Aorta (tissue), 5 donors: ENCODE data around the gene DCLK3. TPM values are rescaled to one million over a fixed set of nuclear protein-coding genes. Genes with fewer than 3 reads are reported as not detected.

Source experiments
- ATAC-seq: fragments of 200-7000 bp; cut with Tn5 transposase; one replicate; pipeline ENCODE4 v1.9.1; 2022; ENCODE audit warnings: moderate library complexity; ENCODE audit not compliant: low FRiP score
- DNase-seq, 2 donors: peaks; one replicate each; pipeline ENCODE4 v3.0.0-alpha.2; 2020
- H3K27ac ChIP-seq, 2 donors: one replicate each; pipeline ENCODE4 v1.5.1; 2013; ENCODE audit warnings: low read length in 2 of 2, mild to moderate bottlenecking in 2 of 2, moderate library complexity in 2 of 2, control low read depth in 1 of 2, inconsistent platforms in 1 of 2, low read depth in 1 of 2
- H3K27me3 ChIP-seq, 2 donors: one replicate each; pipeline ENCODE4 v1.6.1; 2013; ENCODE audit warnings: control low read depth in 1 of 2, low read length in 1 of 2, mild to moderate bottlenecking in 1 of 2, moderate library complexity in 1 of 2; ENCODE audit not compliant: insufficient read depth in 2 of 2, control insufficient read depth in 1 of 2
- H3K36me3 ChIP-seq, 2 donors: one replicate each; pipeline ENCODE4 v1.6.1; 2013; ENCODE audit warnings: control low read depth in 1 of 2, low read length in 1 of 2, mild to moderate bottlenecking in 1 of 2; ENCODE audit not compliant: insufficient read depth in 2 of 2, control insufficient read depth in 1 of 2
- H3K4me1 ChIP-seq, 2 donors: one replicate each; pipeline ENCODE4 v1.6.1; 2013; ENCODE audit warnings: low read length in 2 of 2, control low read depth in 1 of 2, mild to moderate bottlenecking in 1 of 2, moderate library complexity in 1 of 2; ENCODE audit not compliant: insufficient read depth in 2 of 2, control insufficient read depth in 1 of 2
- H3K4me3 ChIP-seq, 2 donors: one replicate each; pipeline ENCODE4 v1.5.1; 2013; ENCODE audit warnings: low read length in 2 of 2, control low read depth in 1 of 2, mild to moderate bottlenecking in 1 of 2
- H3K9me3 ChIP-seq: one replicate; pipeline ENCODE4 v1.6.1; 2013; ENCODE audit warnings: mild to moderate bottlenecking, low read length; ENCODE audit not compliant: control insufficient read depth
- WGBS, 2 donors: extraction: QIAGEN DNeasy Blood & Tissue Kit; methylation state at CpG; one replicate each; pipeline ENCODE4 v1.1.7; 2013; 5-methylcytosine and 5-hydroxymethylcytosine counted together
- intact Hi-C, 2 donors: fragments of 100-400 bp; cut with DNase I; formaldehyde crosslinking; loops; one replicate each; pipeline versions ENCODE4 v1.14.2 to v1.15.0; 2022
- polyA plus RNA-seq, 2 donors: library from polyadenylated mRNA; stranded (reverse); fragments of 200-250 nt; gene quantifications; one replicate each; pipeline ENCODE4 v1.2.3, GENCODE V29; 2013
- total RNA-seq, 2 donors: library from RNA; stranded (reverse); fragmentation: NEBNext Ultra II Directional; extraction: Animal tissue kit (Norgen Biotek cat#: 25700); gene quantifications; one replicate each; pipeline ENCODE4 v1.2.1, GENCODE V29; 2021
- donor health status: healthy with polysubstance abuse.
- donor health status: Bipolar disorder and iron deficiency.
- donor health status: DM: no; HTN: no; CAD: no.
- donor health status: DM: no; HTN: no; CAD: no.
- donor health status: DM: yes; HTN: yes; CAD: no.

Gene DCLK3
- total and polyA plus RNA-seq, 4 donors: 0.06 to 0.18 (median 0.13) TPM; not detected in 1

DNA sequence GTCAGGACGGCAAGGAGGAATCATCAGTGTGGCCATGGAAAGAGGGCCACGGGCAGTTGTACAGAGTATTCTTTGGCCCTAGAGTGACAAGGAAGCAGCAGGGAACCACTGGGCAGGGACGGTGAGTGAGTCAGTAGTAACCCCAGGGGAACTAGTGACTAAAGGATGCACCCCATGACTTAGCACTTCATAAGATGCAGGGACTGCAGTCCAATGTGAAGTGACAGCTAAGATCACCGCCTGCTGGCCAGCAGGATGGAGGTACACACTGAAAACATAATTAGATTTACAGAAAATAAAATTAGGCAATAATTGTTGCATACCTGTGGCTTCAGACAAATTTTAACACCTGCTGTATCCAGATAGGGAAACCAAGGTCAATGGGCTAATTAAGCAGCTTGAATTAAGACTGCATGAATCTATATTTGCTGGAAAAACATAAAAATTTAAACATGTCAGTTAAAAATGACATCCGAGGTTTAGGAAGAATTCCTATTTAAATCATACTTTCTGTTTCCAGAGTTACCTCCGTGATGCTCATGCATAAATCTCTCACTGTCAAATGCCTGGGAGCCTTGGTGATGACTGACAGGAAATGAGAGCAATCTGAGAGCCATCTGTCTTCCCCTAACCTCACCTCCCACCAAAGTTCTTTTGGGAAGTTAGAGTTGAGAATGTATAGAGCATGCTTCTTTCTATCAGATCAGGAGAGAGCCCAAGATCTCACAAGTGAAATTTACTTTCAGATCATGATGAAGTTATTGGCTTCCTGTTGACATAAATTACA lies 56.5 kb downstream of the DCLK3 start:
- Histone ChIP-seq H3K27me3 (no peaks in the 10 kb centered on the region), H3K27ac (no peak overlapping the region), H3K4me3 (no peak overlapping the region), H3K9me3 (no peaks in the 10 kb centered on the region), H3K36me3 (no peaks in the 10 kb centered on the region), H3K4me1 (no peaks in the 10 kb centered on the region)
- no peak for ATAC-seq
- intact Hi-C loops: no loop called here
- 65 to 74% methylated on average over 6 of the region's 6 CpGs for WGBS, 2 donors
- DNase-seq: no peak

DNA sequence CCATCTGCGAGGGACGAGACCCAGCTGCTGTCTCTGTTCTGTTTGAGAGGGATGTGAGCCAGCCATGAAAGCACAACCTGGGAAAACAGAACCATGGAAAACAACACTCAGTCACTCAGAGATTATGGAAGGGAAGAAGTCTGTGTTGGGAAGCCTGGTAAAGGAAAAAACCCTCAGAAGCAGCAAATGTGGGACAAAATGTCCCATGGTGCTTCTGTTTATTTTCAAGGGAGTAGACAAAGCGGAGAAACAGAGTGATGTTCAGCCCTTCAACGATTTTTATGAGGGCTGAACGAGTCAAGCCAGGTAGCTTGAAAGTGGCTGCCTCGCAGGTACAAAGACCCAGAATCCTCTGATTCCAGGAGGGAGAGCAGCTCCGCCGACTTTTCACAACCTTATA lies 59.3 kb downstream of the DCLK3 start:
- Histone ChIP-seq H3K27me3 (no peaks in the 10 kb centered on the region), H3K27ac (no peak overlapping the region), H3K4me1 (no peaks in the 10 kb centered on the region), H3K4me3 (no peak overlapping the region), H3K36me3 (no peaks in the 10 kb centered on the region), H3K9me3 (no peaks in the 10 kb centered on the region)
- DNase-seq (no peak), ATAC-seq (no peak)
- intact Hi-C loops: no loop called here
- 88 to 92% methylated on average over 8 of the region's 8 CpGs for WGBS, 2 donors

DNA sequence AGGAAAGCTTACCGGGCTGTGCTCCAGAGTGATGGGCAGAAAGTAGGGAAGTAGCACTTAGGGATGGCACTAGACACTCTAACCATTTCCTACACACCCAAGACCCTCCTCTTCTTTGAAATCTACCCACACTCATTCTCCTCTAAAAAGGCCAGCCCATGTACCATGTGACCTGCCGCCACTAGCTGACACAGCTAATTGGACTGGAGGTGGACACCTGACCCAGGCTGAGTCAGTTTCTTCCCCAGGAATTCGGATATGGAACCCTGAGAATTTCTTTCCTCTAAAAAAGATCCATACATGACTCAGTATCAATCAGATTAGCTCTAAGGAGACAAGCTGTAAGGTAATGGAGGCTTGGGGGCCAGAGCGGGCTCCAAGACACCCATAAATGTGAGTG lies 60.1 kb downstream of the DCLK3 start:
- Histone ChIP-seq H3K36me3 (no peaks in the 10 kb centered on the region), H3K4me1 (no peaks in the 10 kb centered on the region), H3K27ac (no peak overlapping the region), H3K27me3 (no peaks in the 10 kb centered on the region), H3K9me3 (no peaks in the 10 kb centered on the region), H3K4me3 (no peak overlapping the region)
- ATAC-seq (no peak), DNase-seq (no peak)
- intact Hi-C loops: no loop called here
- WGBS, 2 donors: 94 to 95% methylated on average over 4 of the region's 4 CpGs

DNA sequence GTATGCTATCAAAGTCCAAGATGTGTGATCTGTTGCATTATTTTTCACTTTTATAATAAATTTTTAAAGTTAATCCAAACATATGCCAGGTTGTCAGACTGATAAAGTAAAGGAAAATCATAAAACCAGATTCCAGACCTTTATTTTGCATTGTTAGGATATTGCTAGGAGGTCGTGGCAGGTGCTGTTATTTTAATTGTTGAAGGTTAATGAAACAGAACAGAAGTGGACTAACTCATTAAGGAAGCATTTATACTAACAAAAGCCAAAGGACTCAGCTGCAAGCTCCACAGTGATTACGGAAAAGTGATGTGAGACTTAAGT lies 63.1 kb downstream of the DCLK3 start:
- H3K4me3 ChIP-seq: no peak overlapping the region
- 62 to 67% methylated on average over 2 of the region's 2 CpGs for WGBS, 2 donors
- H3K36me3 ChIP-seq: no peaks in the 10 kb centered on the region
- ATAC-seq (no peak), DNase-seq (no peak)
- no peaks in the 10 kb centered on the region for H3K27me3 ChIP-seq
- H3K9me3 ChIP-seq: no peaks in the 10 kb centered on the region
- intact Hi-C loops: loop anchor here (1.0 to 2.0 kb wide), 2 partner anchors 734 to 735 kb away; no protein-coding TSS in a partner anchor
- no peak overlapping the region for H3K27ac ChIP-seq
- H3K4me1 ChIP-seq: no peaks in the 10 kb centered on the region

DNA sequence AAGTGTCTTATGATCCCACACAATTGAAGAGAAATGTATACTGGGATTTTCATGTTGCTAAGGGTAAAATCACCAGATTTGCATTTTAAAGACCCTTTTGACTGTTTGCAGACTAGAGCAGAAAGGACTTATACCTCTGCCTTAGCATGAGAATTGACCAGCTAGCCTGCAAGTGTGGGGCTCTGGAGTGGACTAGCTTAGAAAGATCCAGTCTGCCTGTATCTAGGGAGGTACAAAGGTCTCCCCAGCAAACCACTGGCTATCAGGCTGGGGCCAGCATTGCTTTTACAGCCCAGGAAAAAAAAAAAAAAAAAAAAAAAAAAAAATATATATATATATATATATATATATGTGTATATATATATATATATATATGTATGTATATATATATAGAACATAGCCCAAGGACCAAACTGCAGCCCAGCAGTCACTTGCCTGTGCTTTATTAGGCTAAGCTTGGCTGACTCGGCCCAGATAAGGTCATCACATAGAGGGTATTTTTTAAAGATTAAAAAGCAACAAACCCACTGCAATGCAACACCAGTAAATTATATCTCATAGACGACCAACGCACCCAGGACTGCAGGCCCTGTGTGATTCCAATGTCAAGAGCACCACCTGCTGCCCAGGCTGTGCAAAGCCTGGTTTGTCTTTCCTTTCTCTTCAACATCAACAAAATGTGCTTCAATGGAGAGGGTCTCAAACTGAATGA lies 63.7 kb downstream of the DCLK3 start:
- Histone ChIP-seq H3K36me3 (no peaks in the 10 kb centered on the region), H3K4me1 (no peaks in the 10 kb centered on the region), H3K4me3 (no peak overlapping the region), H3K27me3 (no peaks in the 10 kb centered on the region), H3K9me3 (no peaks in the 10 kb centered on the region), H3K27ac (no peak overlapping the region)
- intact Hi-C loops: loop anchor here (1.0 to 2.0 kb wide), 2 partner anchors 734 kb away; no protein-coding TSS in a partner anchor
- WGBS, 2 donors: 1 to 4% methylated on average over 3 of the region's 3 CpGs
- ATAC-seq: peak; percentile 73
- DNase-seq: peak; percentile 59 to 85

DNA sequence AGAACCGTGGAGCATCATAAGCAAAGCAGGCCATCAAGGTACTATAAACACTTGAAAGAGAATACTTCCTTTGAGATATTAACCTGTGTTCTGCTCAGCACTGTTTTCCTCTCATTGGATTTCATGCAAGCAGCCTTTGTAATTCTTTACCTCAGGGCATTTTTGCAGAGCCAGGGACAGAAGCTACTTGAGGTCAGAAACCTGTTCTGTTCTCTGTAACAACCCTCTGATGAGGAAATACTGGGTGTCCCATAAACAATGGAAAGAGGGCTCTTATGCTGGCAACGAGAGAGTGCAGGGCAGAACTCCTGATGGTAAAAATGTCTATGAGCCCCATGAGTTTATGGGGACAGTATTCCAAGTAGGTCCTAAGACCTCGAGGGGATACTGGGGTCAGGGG lies 66.0 kb downstream of the DCLK3 start:
- Histone ChIP-seq H3K4me1 (no peaks in the 10 kb centered on the region), H3K27ac (no peak overlapping the region), H3K27me3 (no peaks in the 10 kb centered on the region), H3K36me3 (no peaks in the 10 kb centered on the region), H3K9me3 (no peaks in the 10 kb centered on the region), H3K4me3 (no peak overlapping the region)
- ATAC-seq (no peak), DNase-seq (no peak)
- WGBS, 2 donors: 90 to 92% methylated on average over 3 of the region's 3 CpGs
- intact Hi-C loops: no loop called here

DNA sequence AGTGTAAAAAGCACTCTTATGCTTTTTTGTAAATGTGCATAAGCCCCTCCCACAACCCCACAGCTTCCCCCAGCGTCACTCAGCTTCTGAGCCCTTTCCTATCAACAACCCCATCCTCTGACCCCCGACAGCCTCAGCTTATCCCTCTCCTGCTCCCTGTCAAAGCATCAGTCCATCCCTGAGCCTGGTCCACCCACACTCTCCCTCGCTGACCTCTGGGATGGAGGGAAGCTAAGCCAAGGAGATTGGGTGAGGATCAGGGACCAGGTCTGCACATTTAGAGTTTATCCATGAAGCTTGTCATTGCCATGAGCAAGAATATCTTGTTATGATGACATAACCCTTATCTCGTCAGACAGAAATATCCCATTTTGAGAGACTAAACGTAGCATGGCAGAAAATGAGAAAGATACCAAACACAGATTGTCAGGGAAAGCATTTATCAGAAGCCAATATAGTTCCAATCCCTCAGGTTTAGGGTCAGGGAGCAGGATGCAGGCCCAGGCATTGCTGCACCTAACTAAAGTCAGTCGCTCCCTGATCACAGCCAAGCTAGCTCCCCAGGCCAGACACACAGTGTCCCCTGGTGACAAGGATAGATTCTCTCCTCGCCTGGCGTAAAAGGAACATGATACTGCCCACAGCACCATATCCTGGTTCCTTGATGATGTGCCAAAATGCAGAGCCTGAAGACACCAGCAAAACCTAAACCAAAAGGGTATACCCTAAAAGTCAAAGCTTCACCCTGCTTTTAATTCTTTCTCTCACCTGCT lies 66.9 kb downstream of the DCLK3 start:
- WGBS, 2 donors: 73 to 74% methylated on average over 8 of the region's 8 CpGs
- H3K4me3 ChIP-seq: no peak overlapping the region
- H3K9me3 ChIP-seq: no peaks in the 10 kb centered on the region
- ATAC-seq (no peak), DNase-seq (no peak)
- H3K36me3 ChIP-seq: no peaks in the 10 kb centered on the region
- intact Hi-C loops: no loop called here
- no peak overlapping the region for H3K27ac ChIP-seq
- H3K4me1 ChIP-seq: no peaks in the 10 kb centered on the region
- no peaks in the 10 kb centered on the region for H3K27me3 ChIP-seq

DNA sequence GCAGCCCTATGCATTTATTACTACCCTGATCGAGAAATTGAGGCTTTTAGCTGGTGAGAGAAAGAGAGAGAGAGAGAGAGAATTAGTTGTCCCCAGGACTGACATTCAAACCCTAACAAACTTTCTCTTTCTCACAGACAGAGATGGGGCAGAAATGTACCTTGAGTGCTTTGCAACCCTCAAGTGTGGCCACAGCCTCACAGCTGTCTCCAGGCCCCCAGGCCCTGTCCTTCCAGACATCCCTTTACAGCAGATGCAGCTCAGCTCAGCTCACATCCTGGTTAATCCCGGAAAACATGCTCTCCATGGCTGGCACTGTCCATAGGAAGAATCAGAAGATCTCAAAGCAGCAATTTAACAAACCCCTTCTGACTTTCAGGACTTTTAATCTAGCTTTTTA lies 67.6 kb downstream of the DCLK3 start:
- no peak overlapping the region for H3K4me3 ChIP-seq
- intact Hi-C loops: no loop called here
- ATAC-seq (no peak), DNase-seq (no peak)
- no peaks in the 10 kb centered on the region for H3K4me1 ChIP-seq
- no peaks in the 10 kb centered on the region for H3K36me3 ChIP-seq
- no peak overlapping the region for H3K27ac ChIP-seq
- H3K27me3 ChIP-seq: no peaks in the 10 kb centered on the region
- 66 to 76% methylated on average over 2 of the region's 2 CpGs for WGBS, 2 donors
- peaks cover 1% of the 10 kb centered on the region for H3K9me3 ChIP-seq
